ENCODE measurements around the gene CELA3A. TPM values are rescaled to one million over a fixed set of nuclear protein-coding genes. Genes with fewer than 3 reads are reported as not detected.
A peak's percentile ranks its signal among the peaks of the same experiment; 100 is the strongest.
"Not testable (repeated sequence)": the region's sequence is repeated elsewhere in the genome, so short reads cannot be mapped to it uniquely, and the experiment has no call there.

Gene CELA3A
- total RNA-seq, 6 donors from 2014 or later, result 7.5 to 17.0 TPM; not detected in 4

- no peak overlapping the region for H3K27ac ChIP-seq
- ATAC-seq (ENCODE audit: low FRiP score in 2 of 2), result no peak
- H3K4me1 ChIP-seq, result peaks cover 12 to 38% (median 25%) of the 10 kb centered on the region in 4 donors
These were observed 25.4 kb downstream of the CELA3A start for GRCh38 chr1:22026924-22027289.

GRCh38 chr1:22030057-22030456 lies 28.6 kb downstream of the CELA3A start:
- no peak for ATAC-seq (ENCODE audit: low FRiP score in 2 of 2)
- no peak for DNase-seq
- no peaks in the 10 kb centered on the region for H3K9me3 ChIP-seq
- H3K36me3 ChIP-seq, result no peaks in the 10 kb centered on the region
- 77 to 79% methylated on average over 4 of the region's 4 CpGs for WGBS, 2 donors
- peak overlapping the region in 1 of 4 donors; percentile 30 for H3K27ac ChIP-seq
- TF ChIP-seq EP300 (IDR thresholded peaks at IDR 0.05), result no peak
- no peak for TF ChIP-seq CTCF (IDR thresholded peaks at IDR 0.05)
- no peak for TF ChIP-seq POLR2AphosphoS5 (IDR thresholded peaks at IDR 0.05)
- no peak for TF ChIP-seq POLR2A (IDR thresholded peaks at IDR 0.05)
- no peaks in the 10 kb centered on the region for H3K27me3 ChIP-seq
- H3K4me1 ChIP-seq, result peaks cover 5 to 20% (median 11%) of the 10 kb centered on the region in 4 donors
- no peak overlapping the region for H3K4me3 ChIP-seq

More at GRCh38 chr1:22026924-22027289, 25.4 kb downstream of the CELA3A start:
- Histone ChIP-seq H3K4me3 (no peak overlapping the region), H3K27me3 (no peaks in the 10 kb centered on the region), H3K36me3 (no peaks in the 10 kb centered on the region), H3K9me3 (no peaks in the 10 kb centered on the region)
- TF ChIP-seq EP300 (IDR thresholded peaks at IDR 0.05) (no peak), CTCF (IDR thresholded peaks at IDR 0.05) (no peak), POLR2AphosphoS5 (IDR thresholded peaks at IDR 0.05) (no peak)
- WGBS, 2 donors, result 79 to 82% methylated on average over 3 of the region's 3 CpGs
- DNase-seq, result no peak

- no peak for TF ChIP-seq CTCF (IDR thresholded peaks at IDR 0.05)
- TF ChIP-seq POLR2A (IDR thresholded peaks at IDR 0.05), result no peak
- no peak for TF ChIP-seq EP300 (IDR thresholded peaks at IDR 0.05)
- no peak for TF ChIP-seq POLR2AphosphoS5 (IDR thresholded peaks at IDR 0.05)
- H3K27me3 ChIP-seq, result no peaks in the 10 kb centered on the region
- H3K4me1 ChIP-seq, result peaks cover 5 to 20% (median 11%) of the 10 kb centered on the region in 4 donors
- no peaks in the 10 kb centered on the region for H3K9me3 ChIP-seq
- no peaks in the 10 kb centered on the region for H3K36me3 ChIP-seq
- WGBS, 2 donors, result 68 to 100% methylated on average over 2 to 3 of the region's 3 CpGs
- DNase-seq (no peak), ATAC-seq (ENCODE audit: low FRiP score in 2 of 2) (no peak)
- H3K4me3 ChIP-seq, result no peak overlapping the region
- H3K27ac ChIP-seq, result peak overlapping the region in 1 of 4 donors; percentile 7
These were observed 29.0 kb downstream of the CELA3A start for GRCh38 chr1:22030473-22030872.

GRCh38 chr1:22031214-22031962 lies 29.9 kb downstream of the CELA3A start:
- 58% methylated on average over 8 of the region's 8 CpGs for WGBS, 2 donors
- H3K4me3 ChIP-seq, result no peak overlapping the region
- DNase-seq (peak in 1 of 2 donors; percentile 86), ATAC-seq (ENCODE audit: low FRiP score in 2 of 2) (peak; percentile 72 to 88)
- peaks cover 2 to 15% (median 7%) of the 10 kb centered on the region in 4 donors for H3K4me1 ChIP-seq
- no peaks in the 10 kb centered on the region for H3K27me3 ChIP-seq
- peak overlapping the region; percentile 9 to 75 (median 60) for H3K27ac ChIP-seq
- no peaks in the 10 kb centered on the region for H3K36me3 ChIP-seq
- TF ChIP-seq CTCF (IDR thresholded peaks at IDR 0.05) (no peak), EP300 (IDR thresholded peaks at IDR 0.05) (peak in 1 of 4 donors; percentile 12), POLR2AphosphoS5 (IDR thresholded peaks at IDR 0.05) (peak in 1 of 2 donors; percentile 34), POLR2A (IDR thresholded peaks at IDR 0.05) (peak in 1 of 4 donors; percentile 56)
- H3K9me3 ChIP-seq, result no peaks in the 10 kb centered on the region

- H3K9me3 ChIP-seq, result not testable (repeated sequence)
- 73 to 74% methylated on average over 5 of the region's 5 CpGs for WGBS, 2 donors
These were observed 33.4 kb downstream of the CELA3A start for GRCh38 chr1:22034834-22035233.

More at GRCh38 chr1:22034834-22035233, 33.4 kb downstream of the CELA3A start:
- not testable (repeated sequence) for H3K27ac ChIP-seq; DNase-seq; H3K4me3 ChIP-seq; H3K27me3 ChIP-seq; H3K36me3 ChIP-seq; ATAC-seq (ENCODE audit: low FRiP score in 2 of 2)
- peaks cover 6 to 18% (median 9%) of the 10 kb centered on the region in 4 donors for H3K4me1 ChIP-seq

Measured in upper lobe of left lung (tissue), 6 donors.